22Rv1 (cell line): ENCODE results near the gene ELP4.

Experiments used
- CTCF ChIP-seq: fragments of 450-650 bp; IDR thresholded peaks from 2 replicates; pipeline ENCODE4 v1.5.1; 2017; ENCODE audit warnings: mild to moderate bottlenecking
- ZFX ChIP-seq: fragments of 450-650 bp; IDR thresholded peaks from 2 replicates; pipeline ENCODE4 v1.6.1; 2017; ENCODE audit warnings: antibody characterized with exemption, borderline replicate concordance

GRCh38 chr11:31645747-31646146, 136.2 kb downstream of the ELP4 start:
- no peak for TF ChIP-seq CTCF
- TF ChIP-seq ZFX, result no peak
